Testis (tissue), 2 donors: ENCODE results near the gene LUC7L3.

Source experiments
- POLR2A ChIP-seq: fragments of 450-650 bp; IDR thresholded peaks from one replicate; pipeline ENCODE4 v1.6.1; 2017; ENCODE audit warnings: antibody characterized with exemption, mild to moderate bottlenecking, moderate library complexity
- TF ChIP-seq, protein P1 (sequence below), 3 experiments: fragments of 450-650 bp in 2 of 3; fragments of 200-600 bp in 1 of 3; sonication (generic) in 1 of 3; IDR thresholded peaks; one replicate each; pipeline ENCODE4 v1.5.1; 2016 to 2019; ENCODE audit warnings: antibody characterized with exemption in 3 of 3, mild to moderate bottlenecking in 2 of 3, moderate library complexity in 1 of 3

GRCh38 chr17:50793007-50793406 is 73.6 kb downstream of the LUC7L3 start:
- TF ChIP-seq, protein P1, sequence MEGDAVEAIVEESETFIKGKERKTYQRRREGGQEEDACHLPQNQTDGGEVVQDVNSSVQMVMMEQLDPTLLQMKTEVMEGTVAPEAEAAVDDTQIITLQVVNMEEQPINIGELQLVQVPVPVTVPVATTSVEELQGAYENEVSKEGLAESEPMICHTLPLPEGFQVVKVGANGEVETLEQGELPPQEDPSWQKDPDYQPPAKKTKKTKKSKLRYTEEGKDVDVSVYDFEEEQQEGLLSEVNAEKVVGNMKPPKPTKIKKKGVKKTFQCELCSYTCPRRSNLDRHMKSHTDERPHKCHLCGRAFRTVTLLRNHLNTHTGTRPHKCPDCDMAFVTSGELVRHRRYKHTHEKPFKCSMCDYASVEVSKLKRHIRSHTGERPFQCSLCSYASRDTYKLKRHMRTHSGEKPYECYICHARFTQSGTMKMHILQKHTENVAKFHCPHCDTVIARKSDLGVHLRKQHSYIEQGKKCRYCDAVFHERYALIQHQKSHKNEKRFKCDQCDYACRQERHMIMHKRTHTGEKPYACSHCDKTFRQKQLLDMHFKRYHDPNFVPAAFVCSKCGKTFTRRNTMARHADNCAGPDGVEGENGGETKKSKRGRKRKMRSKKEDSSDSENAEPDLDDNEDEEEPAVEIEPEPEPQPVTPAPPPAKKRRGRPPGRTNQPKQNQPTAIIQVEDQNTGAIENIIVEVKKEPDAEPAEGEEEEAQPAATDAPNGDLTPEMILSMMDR (IDR thresholded peaks at IDR 0.05), result no peak
- TF ChIP-seq POLR2A, result no peak
